Measurements from ENCODE around the gene RRAD. TPM values are rescaled to one million over a fixed set of nuclear protein-coding genes. Genes with fewer than 3 reads are reported as not detected.
"Not testable (repeated sequence)": the region's sequence is repeated elsewhere in the genome, so short reads cannot be mapped to it uniquely, and the experiment has no call there.

RRAD gene
- total and polyA plus RNA-seq, 4 donors: 31.8 to 42.3 (median 35.7) TPM

- ATAC-seq (ENCODE audit: insufficient read depth, low FRiP score): no peak
These were observed 21.6 kb upstream of the RRAD start for GRCh38 chr16:66946974-66947301.

GRCh38 chr16:66946541-66946940 is 21.2 kb upstream of the RRAD start:
- Histone ChIP-seq H3K27ac (ENCODE audit: low read depth in 1 of 2, low read length in 1 of 2) (no peak overlapping the region), H3K9me3 (ENCODE audit: control insufficient read depth in 4 of 4, insufficient read depth in 3 of 4, low read length in 3 of 4) (no peaks in the 10 kb centered on the region), H3K36me3 (ENCODE audit: control insufficient read depth in 4 of 4, insufficient read depth in 4 of 4, low read length in 4 of 4) (peaks cover 8 to 24% (median 16%) of the 10 kb centered on the region in 4 donors), H3K9ac (ENCODE audit: insufficient read depth in 1 of 2, low read length in 2 of 2) (no peak overlapping the region), H3K27me3 (ENCODE audit: control insufficient read depth in 3 of 3, insufficient read depth in 3 of 3, low read length in 2 of 3) (peaks cover 0 to 34% (median 24%) of the 10 kb centered on the region in 3 donors), H3K4me1 (ENCODE audit: control insufficient read depth in 5 of 5, insufficient read depth in 5 of 5, low read length in 5 of 5) (peaks cover 0 to 21% (median 6%) of the 10 kb centered on the region in 5 donors), H3K4me3 (no peak overlapping the region)
- TF ChIP-seq, protein P1, sequence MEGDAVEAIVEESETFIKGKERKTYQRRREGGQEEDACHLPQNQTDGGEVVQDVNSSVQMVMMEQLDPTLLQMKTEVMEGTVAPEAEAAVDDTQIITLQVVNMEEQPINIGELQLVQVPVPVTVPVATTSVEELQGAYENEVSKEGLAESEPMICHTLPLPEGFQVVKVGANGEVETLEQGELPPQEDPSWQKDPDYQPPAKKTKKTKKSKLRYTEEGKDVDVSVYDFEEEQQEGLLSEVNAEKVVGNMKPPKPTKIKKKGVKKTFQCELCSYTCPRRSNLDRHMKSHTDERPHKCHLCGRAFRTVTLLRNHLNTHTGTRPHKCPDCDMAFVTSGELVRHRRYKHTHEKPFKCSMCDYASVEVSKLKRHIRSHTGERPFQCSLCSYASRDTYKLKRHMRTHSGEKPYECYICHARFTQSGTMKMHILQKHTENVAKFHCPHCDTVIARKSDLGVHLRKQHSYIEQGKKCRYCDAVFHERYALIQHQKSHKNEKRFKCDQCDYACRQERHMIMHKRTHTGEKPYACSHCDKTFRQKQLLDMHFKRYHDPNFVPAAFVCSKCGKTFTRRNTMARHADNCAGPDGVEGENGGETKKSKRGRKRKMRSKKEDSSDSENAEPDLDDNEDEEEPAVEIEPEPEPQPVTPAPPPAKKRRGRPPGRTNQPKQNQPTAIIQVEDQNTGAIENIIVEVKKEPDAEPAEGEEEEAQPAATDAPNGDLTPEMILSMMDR (IDR thresholded peaks at IDR 0.05; ENCODE audit: control extremely low read depth, extremely low read depth): no peak
- 72% methylated on average over 7 of the region's 7 CpGs for WGBS, 2 donors
- ATAC-seq (ENCODE audit: insufficient read depth, low FRiP score) (no peak), DNase-seq (no peak)

More at GRCh38 chr16:66946974-66947301, 21.6 kb upstream of the RRAD start:
- Histone ChIP-seq H3K36me3 (ENCODE audit: control insufficient read depth in 4 of 4, insufficient read depth in 4 of 4, low read length in 4 of 4) (peaks cover 4 to 22% (median 12%) of the 10 kb centered on the region in 4 donors), H3K27me3 (ENCODE audit: control insufficient read depth in 3 of 3, insufficient read depth in 3 of 3, low read length in 2 of 3) (peaks cover 0 to 37% (median 25%) of the 10 kb centered on the region in 3 donors), H3K4me3 (no peak overlapping the region), H3K4me1 (ENCODE audit: control insufficient read depth in 5 of 5, insufficient read depth in 5 of 5, low read length in 5 of 5) (peaks cover 0 to 21% (median 6%) of the 10 kb centered on the region in 5 donors), H3K9ac (ENCODE audit: insufficient read depth in 1 of 2, low read length in 2 of 2) (no peak overlapping the region), H3K9me3 (ENCODE audit: control insufficient read depth in 4 of 4, insufficient read depth in 3 of 4, low read length in 3 of 4) (no peaks in the 10 kb centered on the region), H3K27ac (ENCODE audit: low read depth in 1 of 2, low read length in 1 of 2) (no peak overlapping the region)
- TF ChIP-seq, protein P1 (IDR thresholded peaks at IDR 0.05; ENCODE audit: control extremely low read depth, extremely low read depth): no peak
- WGBS, 2 donors: 34 to 43% methylated on average over 5 of the region's 5 CpGs
- no peak for DNase-seq

DNA sequence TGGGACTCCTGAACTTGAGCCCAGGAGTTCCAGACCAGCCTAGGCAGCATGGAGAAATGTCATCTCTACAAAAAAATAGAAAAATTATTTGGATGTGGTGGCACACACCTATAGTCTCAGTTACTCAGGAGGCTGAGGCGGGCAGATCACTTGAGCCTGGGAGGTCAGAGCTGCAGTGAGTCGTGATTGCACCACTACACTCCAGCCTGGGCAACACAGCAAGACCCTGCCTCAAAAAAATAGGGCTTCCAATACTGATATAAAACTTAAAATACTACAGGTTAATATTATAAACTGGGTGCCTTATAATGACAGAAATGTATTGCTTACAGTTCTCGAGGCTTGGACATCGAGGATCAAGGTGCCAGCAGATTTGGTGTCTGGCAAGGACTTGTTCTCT is 20.6 kb upstream of the RRAD start:
- TF ChIP-seq, protein P1 (IDR thresholded peaks at IDR 0.05; ENCODE audit: control extremely low read depth, extremely low read depth): no peak
- no peaks in the 10 kb centered on the region for H3K9me3 ChIP-seq (ENCODE audit: control insufficient read depth in 4 of 4, insufficient read depth in 3 of 4, low read length in 3 of 4)
- WGBS, 2 donors: 83 to 90% methylated on average over 4 of the region's 4 CpGs
- no peak for DNase-seq
- peaks cover 0 to 28% (median 22%) of the 10 kb centered on the region in 3 donors for H3K27me3 ChIP-seq (ENCODE audit: control insufficient read depth in 3 of 3, insufficient read depth in 3 of 3, low read length in 2 of 3)
- peaks cover 0 to 21% (median 6%) of the 10 kb centered on the region in 5 donors for H3K4me1 ChIP-seq (ENCODE audit: control insufficient read depth in 5 of 5, insufficient read depth in 5 of 5, low read length in 5 of 5)
- H3K9ac ChIP-seq (ENCODE audit: insufficient read depth in 1 of 2, low read length in 2 of 2): no peak overlapping the region
- H3K4me3 ChIP-seq: no peak overlapping the region
- no peak for ATAC-seq (ENCODE audit: insufficient read depth, low FRiP score)
- peaks cover 14 to 30% (median 22%) of the 10 kb centered on the region in 4 donors for H3K36me3 ChIP-seq (ENCODE audit: control insufficient read depth in 4 of 4, insufficient read depth in 4 of 4, low read length in 4 of 4)
- no peak overlapping the region for H3K27ac ChIP-seq (ENCODE audit: low read depth in 1 of 2, low read length in 1 of 2)

DNA sequence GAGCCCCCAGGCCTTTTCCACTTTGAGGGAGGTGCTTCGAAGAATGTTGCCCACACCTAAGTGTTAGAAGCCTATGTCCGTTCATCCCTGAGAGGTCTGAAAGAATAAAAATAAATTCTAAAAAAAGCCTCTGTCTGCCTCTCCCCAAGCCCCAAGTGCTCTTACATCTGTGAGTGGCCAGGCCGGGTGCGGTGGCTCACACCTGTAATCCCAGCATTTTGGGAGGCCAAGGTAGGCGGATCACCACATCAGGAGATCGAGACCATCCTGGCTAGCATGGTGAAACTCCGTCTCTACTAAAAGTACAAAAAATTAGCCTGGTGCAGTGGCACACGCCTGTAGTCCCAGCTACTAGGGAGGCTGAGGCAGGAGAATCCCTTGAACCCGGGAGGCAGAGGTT is 19.6 kb upstream of the RRAD start:
- H3K4me3 ChIP-seq; H3K9me3 ChIP-seq (ENCODE audit: control insufficient read depth in 4 of 4, insufficient read depth in 3 of 4, low read length in 3 of 4); ATAC-seq (ENCODE audit: insufficient read depth, low FRiP score); H3K27ac ChIP-seq (ENCODE audit: low read depth in 1 of 2, low read length in 1 of 2); DNase-seq; H3K9ac ChIP-seq (ENCODE audit: insufficient read depth in 1 of 2, low read length in 2 of 2): not testable (repeated sequence)
- Histone ChIP-seq H3K4me1 (ENCODE audit: control insufficient read depth in 5 of 5, insufficient read depth in 5 of 5, low read length in 5 of 5) (peaks cover 0 to 21% (median 6%) of the 10 kb centered on the region in 5 donors), H3K36me3 (ENCODE audit: control insufficient read depth in 4 of 4, insufficient read depth in 4 of 4, low read length in 4 of 4) (peaks cover 22 to 38% (median 29%) of the 10 kb centered on the region in 4 donors), H3K27me3 (ENCODE audit: control insufficient read depth in 3 of 3, insufficient read depth in 3 of 3, low read length in 2 of 3) (peaks cover 0 to 20% (median 16%) of the 10 kb centered on the region in 3 donors)
- 86% methylated on average over 9 of the region's 9 CpGs for WGBS, 2 donors
